G401 (cell line): ENCODE results near the gene STYX. TPM values are rescaled to one million over a fixed set of nuclear protein-coding genes. Genes with fewer than 3 reads are reported as not detected.
"Not testable (repeated sequence)": the region's sequence is repeated elsewhere in the genome, so short reads cannot be mapped to it uniquely, and the experiment has no call there.

Source experiments
- DNase-seq: peaks from one replicate; pipeline ENCODE4 v3.0.0-alpha.2; 2015; ENCODE audit warnings: low spot score
- in situ Hi-C: cut with HindIII; loops from 2 replicates; pipeline ENCODE4 v1.10.0; 2016; ENCODE audit warnings: low sequenced_read_pairs, mixed read lengths
- total RNA-seq: library from RNA; depleted of rRNA; stranded (reverse); fragments of >200 nt; shearing (Covaris generic); gene quantifications from 2 replicates; pipeline ENCODE4 v1.2.3, GENCODE V29; 2014

STYX gene
- total RNA-seq, 1 experiment from 2014 or later: 33.9 TPM

DNA sequence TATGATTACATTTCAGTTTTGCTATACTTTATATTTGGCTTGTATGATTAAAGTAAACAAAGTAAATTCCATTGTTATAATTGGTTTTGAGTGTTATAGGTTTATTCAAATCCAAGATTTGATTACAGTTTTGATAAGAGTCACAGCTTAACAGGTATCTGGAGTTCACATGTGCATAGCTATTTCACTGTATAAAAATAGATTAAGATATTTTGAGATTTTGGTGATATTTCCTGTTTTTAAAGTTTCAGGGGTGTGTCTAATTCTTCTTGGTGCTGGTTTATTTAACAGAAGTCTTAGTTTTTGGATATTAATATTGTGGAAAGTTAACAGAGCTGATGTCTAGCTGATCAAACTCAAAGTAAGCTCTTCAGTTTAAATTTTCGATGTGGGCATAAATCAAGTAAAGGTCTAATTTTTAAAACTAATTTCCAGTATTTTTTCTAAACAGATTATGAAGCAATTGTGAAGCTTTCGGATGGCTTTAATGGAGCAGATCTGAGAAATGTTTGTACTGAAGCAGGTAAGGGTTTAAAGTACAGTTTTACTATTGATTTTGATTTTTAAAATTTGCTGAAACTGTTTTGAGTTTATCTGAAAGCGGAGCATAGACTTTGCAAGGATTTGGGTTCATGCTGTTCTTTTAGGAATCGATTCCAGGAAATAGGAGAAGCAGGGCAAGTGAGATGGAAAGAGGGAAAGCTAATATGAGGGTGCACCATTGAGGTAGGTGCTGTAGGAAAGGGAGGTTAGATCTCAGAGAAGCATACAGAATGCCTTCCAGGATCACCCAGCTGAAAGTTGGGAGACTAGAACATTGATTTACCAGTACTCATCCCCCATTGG lies 6.2 kb upstream of the STYX start:
- in situ Hi-C loops: no loop called here

GRCh38 chr14:52724360-52724644 lies 5.7 kb upstream of the STYX start:
- DNase-seq: no peak
- in situ Hi-C loops: no loop called here

More for the DNA sequence above, 6.2 kb upstream of the STYX start:
- DNase-seq: no peak

GRCh38 chr14:52727509-52727908 lies 2.5 kb upstream of the STYX start:
- DNase-seq, in situ Hi-C loops: not testable (repeated sequence)

GRCh38 chr14:52729035-52729434 lies 931 bp upstream of the STYX start:
- in situ Hi-C loops, DNase-seq: not testable (repeated sequence)

DNA sequence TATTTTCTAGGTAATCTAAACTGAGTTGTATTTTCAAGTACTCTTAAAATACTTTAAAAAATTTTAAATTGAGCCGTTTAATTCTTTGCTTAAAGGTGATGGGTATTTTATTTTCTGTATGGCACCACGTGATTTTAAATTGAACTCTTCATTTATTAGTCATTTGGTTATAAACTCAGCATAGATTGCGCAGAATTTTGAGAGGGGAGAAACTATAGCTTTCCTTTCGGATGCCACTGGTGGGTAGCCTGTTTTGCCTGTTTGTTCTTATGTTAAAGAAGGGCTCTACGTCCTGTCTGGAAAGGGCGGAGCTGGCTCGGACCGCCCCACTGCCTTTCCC lies 411 bp upstream of the STYX start:
- in situ Hi-C loops: no loop called here
- DNase-seq: no peak

DNA sequence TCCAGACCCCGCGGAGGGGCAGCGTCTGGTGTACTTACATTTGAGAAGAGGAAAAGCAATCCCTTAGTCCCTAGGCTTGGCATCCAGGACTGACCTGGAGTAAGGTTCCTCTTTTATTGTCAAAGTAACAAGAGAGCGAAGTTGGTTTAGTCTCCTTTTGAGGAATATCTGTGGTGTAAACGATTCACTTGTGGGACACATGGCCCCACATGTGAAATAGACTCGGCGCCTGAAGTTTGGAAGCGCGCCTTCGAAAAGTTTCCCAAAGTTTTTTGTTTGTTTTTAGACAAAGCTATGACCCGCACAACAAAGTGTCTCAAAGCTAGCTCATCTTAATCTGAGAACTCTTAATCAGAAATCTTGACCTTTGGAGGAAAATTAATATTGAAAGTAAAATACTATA lies 744 bp downstream of the STYX start:
- DNase-seq: no peak
- in situ Hi-C loops: no loop called here

DNA sequence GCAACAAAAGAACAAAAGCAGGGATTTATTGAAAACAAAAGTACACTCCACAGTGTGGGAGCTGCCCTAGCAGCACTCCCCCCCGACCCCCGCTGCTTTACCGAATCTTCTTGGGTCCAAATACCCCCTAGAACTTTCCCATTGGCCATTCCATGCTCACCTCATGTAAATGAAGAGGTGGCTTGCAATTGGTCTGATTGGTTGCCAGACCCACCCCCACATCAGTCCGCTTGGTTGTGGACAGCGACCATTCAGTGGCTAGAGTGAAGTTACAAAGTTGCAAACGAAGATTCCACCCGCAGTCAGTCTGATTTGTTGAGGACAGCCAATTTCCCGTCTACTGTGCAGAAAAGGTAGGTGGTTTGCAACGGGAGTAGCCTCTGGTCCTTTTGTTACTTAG lies 3.9 kb downstream of the STYX start:
- in situ Hi-C loops: no loop called here
- no peak for DNase-seq

GRCh38 chr14:52735921-52736489 lies 6.0 kb downstream of the STYX start:
- no peak for DNase-seq
- in situ Hi-C loops: no loop called here

DNA sequence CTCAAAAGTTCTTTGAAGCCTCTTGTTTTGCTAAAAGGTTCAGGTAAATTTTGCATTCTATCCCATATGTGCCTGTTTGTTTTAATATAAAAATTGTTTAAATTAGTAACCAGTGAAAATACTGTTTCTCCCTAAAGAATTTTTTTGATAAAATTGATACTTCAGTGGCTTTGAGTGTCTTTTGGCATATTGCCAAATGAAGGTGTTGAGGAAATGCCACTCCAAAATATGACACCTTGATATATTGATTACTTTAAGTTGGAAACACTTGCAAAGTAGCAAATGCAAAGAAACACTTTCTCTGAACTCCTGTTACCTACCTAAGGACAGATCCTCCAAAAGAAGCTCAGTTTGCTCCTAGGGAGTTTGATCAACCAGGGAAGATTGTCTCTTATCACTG lies 8.4 kb downstream of the STYX start:
- DNase-seq: no peak
- in situ Hi-C loops: no loop called here

- no peak for DNase-seq
- in situ Hi-C loops: no loop called here
These were observed 10.8 kb downstream of the STYX start for GRCh38 chr14:52740751-52741150.

DNA sequence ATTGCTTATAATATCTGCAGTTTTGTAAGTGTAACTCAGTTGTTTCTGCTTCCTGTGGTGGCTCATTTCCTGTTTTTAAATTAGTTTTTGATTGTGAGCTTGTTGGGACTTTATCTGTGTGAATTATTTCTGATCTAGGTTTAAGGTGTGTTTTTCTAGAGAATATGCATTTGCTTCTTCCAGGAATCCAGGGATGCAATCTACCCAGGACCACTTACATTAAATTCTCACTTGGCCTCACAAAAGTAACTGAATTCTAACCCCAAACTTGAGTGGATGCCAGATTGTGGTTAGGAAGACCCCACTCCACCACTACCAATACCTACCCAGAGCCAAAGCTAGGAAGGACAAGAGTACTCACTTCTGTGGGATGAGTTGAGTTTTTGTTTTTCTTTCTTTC lies 11.9 kb downstream of the STYX start:
- in situ Hi-C loops: no loop called here
- DNase-seq: no peak

DNA sequence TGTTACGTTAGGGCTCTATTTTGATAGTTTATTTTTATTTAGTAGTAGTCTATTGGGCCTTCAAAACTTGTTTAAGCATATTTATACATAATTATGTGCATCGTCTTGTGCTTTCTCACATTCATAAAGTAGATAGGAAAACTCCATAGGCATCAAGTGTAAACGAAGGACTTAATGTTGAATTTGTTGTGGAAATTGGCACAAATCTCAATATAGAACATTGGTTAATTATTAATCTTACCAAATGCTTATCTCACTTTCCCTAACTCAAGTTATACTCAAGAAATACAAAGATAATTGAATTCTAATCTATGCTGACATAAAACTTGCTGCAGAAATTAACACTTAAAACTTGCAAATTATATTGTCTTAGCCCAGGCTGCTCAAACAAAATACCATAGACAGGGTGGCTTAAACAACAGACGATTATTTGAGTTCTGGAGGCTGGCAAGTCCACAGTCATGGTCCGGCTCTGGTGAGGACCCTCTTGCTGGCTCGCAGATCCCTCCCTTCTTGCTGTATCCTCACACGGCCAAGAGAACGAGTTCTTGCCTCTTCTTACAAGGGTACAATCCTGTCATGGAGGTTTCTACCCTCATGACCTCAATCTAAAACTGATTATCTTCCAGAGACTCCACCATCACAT lies 18.8 kb downstream of the STYX start:
- DNase-seq: no peak
- in situ Hi-C loops: no loop called here

GRCh38 chr14:52755607-52756316 lies 25.8 kb downstream of the STYX start:
- in situ Hi-C loops: no loop called here
- no peak for DNase-seq

DNA sequence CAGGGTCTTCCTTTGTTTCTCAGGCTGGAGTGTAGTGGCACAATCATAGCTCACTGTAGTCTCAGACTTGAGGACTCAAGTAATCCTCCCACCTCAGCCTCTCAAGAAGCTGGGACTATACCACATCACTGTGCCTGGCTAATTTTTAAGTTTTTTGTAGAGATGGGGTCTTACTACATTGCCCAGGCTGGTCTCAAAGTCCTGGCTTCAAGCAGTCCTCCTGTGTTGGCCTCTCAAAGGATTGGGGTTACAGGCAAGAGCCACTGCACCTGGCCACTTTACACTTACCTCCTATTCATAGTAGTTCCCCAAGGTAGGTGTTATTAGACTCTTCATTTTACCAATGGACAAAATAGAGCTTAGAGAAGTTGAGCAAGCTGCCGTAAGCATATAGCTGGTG lies 29.2 kb downstream of the STYX start:
- in situ Hi-C loops: no loop called here

GRCh38 chr14:52762923-52763322 lies 33.0 kb downstream of the STYX start:
- in situ Hi-C loops, DNase-seq: not testable (repeated sequence)

More for the DNA sequence above, 29.2 kb downstream of the STYX start:
- DNase-seq: no peak

- in situ Hi-C loops: no loop called here
- no peak for DNase-seq
These were observed 37.3 kb downstream of the STYX start for GRCh38 chr14:52767058-52767833.

- no peak for DNase-seq
- in situ Hi-C loops: no loop called here
These were observed 39.9 kb downstream of the STYX start for GRCh38 chr14:52769887-52770286.

DNA sequence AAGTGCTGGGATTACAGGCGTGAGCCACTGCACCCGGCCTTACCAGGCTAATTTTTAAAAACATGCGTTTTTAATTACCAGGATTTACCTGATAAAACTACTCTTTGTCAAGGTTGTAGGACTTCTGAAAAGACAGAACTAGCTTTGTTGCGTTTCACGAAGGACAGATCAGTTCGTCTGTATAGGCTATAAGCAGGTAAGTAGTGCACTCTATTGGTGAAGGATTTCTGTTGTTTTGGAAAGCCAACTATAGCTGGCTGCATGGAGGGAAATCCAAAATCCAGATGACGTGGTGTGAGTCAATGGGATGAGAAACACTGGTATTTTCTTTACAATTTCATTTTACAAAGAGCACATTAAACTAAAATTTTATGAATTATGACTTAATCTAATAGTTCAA lies 46.9 kb downstream of the STYX start:
- in situ Hi-C loops: no loop called here
- peak; percentile 19 for DNase-seq

DNA sequence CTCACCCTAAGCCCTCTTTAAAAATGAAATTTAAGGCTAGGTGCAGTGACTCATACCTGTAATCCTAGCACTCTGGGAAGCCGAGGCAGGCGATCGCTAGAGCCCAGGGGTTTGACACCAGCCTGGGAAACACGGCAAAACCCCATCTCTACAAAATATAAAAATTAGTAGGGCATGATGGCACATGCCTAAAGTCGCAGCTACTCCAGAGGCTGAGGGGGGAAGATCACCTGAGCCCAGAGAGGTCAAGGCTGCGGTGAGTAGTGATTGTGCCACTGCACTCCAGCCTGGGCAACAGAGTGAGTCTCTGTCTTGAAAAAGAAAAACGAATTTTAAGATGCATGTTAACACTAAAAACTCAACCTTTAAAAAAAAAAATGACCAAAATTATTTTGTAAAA lies 48.7 kb downstream of the STYX start:
- DNase-seq: no peak
- in situ Hi-C loops: no loop called here
